ENCODE data around the gene ELK1. TPM values are rescaled to one million over a fixed set of nuclear protein-coding genes. Genes with fewer than 3 reads are reported as not detected.

Gene ELK1
- total RNA-seq, 4 donors from 2014 or later, result 11.6 to 27.5 (median 18.6) TPM

DNA sequence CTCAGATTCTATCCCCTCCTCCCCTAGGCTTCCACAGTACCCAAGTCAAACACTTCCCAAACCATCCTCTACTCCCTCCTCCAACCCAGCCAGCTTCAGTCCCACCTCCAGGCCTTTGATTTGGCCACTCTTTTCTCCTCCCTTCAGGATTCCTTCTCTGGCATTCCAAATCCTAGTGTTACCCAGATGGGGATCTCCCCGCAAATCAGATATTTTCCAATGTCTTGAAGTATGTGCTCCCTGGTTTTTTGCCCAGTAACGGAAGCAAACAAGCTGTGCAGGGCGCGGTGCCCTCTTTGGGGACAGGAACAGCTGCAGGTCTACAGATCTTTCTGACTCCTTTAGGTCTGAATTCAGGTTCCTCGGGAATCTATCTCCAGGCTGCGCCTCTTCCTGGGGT is 28.5 kb downstream of the ELK1 start:
- H3K9me3 ChIP-seq, result no peaks in the 10 kb centered on the region
- H3K4me3 ChIP-seq, result no peak overlapping the region
- DNase-seq, result no peak
- 85% methylated on average over 6 of the region's 6 CpGs; no CpG with 5 or more reads in 1 of the 2 donors for WGBS, 2 donors (ENCODE audit: low coverage in 1 of 2)
- H3K36me3 ChIP-seq, result no peaks in the 10 kb centered on the region
- peaks cover 0 to 4% (median 2%) of the 10 kb centered on the region in 4 donors for H3K4me1 ChIP-seq
- in situ Hi-C loops (cut with MboI; ENCODE audit: low pct_ligation_motif_present in 1 of 4, low pct_unique_long_range_greater_than_20kb in 1 of 4, low sequenced_read_pairs in 3 of 4), result no loop called here
- peaks cover 5% of the 10 kb centered on the region for H3K27me3 ChIP-seq
- no peak overlapping the region for H3K27ac ChIP-seq
- intact Hi-C loops (cut with DNase I; ENCODE audit: low total_unique reads), result no loop called here
- TF ChIP-seq, protein P1, sequence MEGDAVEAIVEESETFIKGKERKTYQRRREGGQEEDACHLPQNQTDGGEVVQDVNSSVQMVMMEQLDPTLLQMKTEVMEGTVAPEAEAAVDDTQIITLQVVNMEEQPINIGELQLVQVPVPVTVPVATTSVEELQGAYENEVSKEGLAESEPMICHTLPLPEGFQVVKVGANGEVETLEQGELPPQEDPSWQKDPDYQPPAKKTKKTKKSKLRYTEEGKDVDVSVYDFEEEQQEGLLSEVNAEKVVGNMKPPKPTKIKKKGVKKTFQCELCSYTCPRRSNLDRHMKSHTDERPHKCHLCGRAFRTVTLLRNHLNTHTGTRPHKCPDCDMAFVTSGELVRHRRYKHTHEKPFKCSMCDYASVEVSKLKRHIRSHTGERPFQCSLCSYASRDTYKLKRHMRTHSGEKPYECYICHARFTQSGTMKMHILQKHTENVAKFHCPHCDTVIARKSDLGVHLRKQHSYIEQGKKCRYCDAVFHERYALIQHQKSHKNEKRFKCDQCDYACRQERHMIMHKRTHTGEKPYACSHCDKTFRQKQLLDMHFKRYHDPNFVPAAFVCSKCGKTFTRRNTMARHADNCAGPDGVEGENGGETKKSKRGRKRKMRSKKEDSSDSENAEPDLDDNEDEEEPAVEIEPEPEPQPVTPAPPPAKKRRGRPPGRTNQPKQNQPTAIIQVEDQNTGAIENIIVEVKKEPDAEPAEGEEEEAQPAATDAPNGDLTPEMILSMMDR (IDR thresholded peaks at IDR 0.05), result no peak
- no peak for TF ChIP-seq EP300 (IDR thresholded peaks at IDR 0.05; ENCODE audit: low read depth)
- no peak for TF ChIP-seq POLR2A (IDR thresholded peaks at IDR 0.05)
- no peak for TF ChIP-seq POLR2AphosphoS5 (IDR thresholded peaks at IDR 0.05)

GRCh38 chrX:47620303-47620685 is 30.1 kb downstream of the ELK1 start:
- no peak overlapping the region for H3K4me3 ChIP-seq
- peaks cover 5% of the 10 kb centered on the region for H3K27me3 ChIP-seq
- in situ Hi-C loops (cut with MboI; ENCODE audit: low pct_ligation_motif_present in 1 of 4, low pct_unique_long_range_greater_than_20kb in 1 of 4, low sequenced_read_pairs in 3 of 4), result no loop called here

DNA sequence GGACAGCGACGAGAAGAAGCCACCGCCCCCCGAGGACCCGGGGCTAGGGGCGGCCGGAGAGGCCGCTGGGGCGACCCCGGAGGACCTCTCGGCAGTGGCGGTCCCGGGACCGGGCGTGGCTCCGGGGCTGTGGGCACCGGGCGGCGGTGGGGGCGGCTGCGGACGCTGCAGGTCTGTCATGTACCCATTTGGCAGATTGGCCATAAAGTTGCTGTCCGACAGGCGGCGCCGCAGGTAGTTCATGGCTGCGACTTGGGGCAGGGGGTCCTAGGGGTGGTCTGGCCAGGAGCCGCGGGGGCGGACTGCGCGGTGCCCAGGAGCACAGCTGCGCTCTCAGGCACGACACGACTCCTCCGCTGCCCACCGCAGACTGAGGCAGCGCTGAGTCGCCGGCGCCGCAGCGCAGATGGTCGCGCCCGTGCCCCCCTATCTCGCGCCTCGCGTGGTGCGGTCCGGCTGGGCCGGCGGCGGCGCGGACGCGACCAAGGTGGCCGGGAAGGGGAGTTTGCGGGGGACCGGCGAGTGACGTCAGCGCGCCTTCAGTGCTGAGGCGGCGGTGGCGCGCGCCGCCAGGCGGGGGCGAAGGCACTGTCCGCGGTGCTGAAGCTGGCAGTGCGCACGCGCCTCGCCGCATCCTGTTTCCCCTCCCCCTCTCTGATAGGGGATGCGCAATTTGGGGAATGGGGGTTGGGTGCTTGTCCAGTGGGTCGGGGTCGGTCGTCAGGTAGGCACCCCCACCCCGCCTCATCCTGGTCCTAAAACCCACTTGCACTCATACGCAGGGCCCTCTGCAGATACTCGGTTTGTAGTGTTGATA is 30.7 kb downstream of the ELK1 start, which contains the start of gene SYN1:
SYN1 (minus strand) TSS at position 372 of the 817 bp plus-strand sequence; CDS start at position 243, 129 bp downstream.
- DNase-seq, result peak; percentile 74
- H3K4me3 ChIP-seq, result peak within 1 kb of the TSS in 2 of 4 donors; percentile 6 to 43
- intact Hi-C loops (cut with DNase I; ENCODE audit: low total_unique reads) (no loop called here), in situ Hi-C loops (cut with MboI; ENCODE audit: low pct_ligation_motif_present in 1 of 4, low pct_unique_long_range_greater_than_20kb in 1 of 4, low sequenced_read_pairs in 3 of 4) (no loop called here)
- H3K9me3 ChIP-seq, result no peaks in the 10 kb centered on the region
- H3K4me1 ChIP-seq, result peaks cover 0 to 4% (median 2%) of the 10 kb centered on the region in 4 donors
- TF ChIP-seq POLR2A (IDR thresholded peaks at IDR 0.05), result no peak
- TF ChIP-seq POLR2AphosphoS5 (IDR thresholded peaks at IDR 0.05), result no peak
- TF ChIP-seq, protein P1 (IDR thresholded peaks at IDR 0.05), result peak in 2 of 5 experiments; percentile 8 to 23
- H3K36me3 ChIP-seq, result no peaks in the 10 kb centered on the region
- 64% methylated on average over 71 of the region's 88 CpGs; no CpG with 5 or more reads in 1 of the 2 donors for WGBS, 2 donors (ENCODE audit: low coverage in 1 of 2)
- no peak within 1 kb of the TSS for H3K27ac ChIP-seq
- peaks cover 5% of the 10 kb centered on the region for H3K27me3 ChIP-seq

More at GRCh38 chrX:47620303-47620685, 30.1 kb downstream of the ELK1 start:
- Histone ChIP-seq H3K4me1 (peaks cover 0 to 4% (median 2%) of the 10 kb centered on the region in 4 donors), H3K36me3 (no peaks in the 10 kb centered on the region), H3K9me3 (no peaks in the 10 kb centered on the region), H3K27ac (no peak overlapping the region)
- DNase-seq, result no peak
- TF ChIP-seq, protein P1 (IDR thresholded peaks at IDR 0.05), result no peak
- TF ChIP-seq POLR2A (IDR thresholded peaks at IDR 0.05) (no peak), EP300 (IDR thresholded peaks at IDR 0.05; ENCODE audit: low read depth) (no peak), POLR2AphosphoS5 (IDR thresholded peaks at IDR 0.05) (no peak)
- WGBS, 2 donors (ENCODE audit: low coverage in 1 of 2), result 60 to 70% methylated on average over 2 to 9 of the region's 9 CpGs
- intact Hi-C loops (cut with DNase I; ENCODE audit: low total_unique reads), result no loop called here

DNA sequence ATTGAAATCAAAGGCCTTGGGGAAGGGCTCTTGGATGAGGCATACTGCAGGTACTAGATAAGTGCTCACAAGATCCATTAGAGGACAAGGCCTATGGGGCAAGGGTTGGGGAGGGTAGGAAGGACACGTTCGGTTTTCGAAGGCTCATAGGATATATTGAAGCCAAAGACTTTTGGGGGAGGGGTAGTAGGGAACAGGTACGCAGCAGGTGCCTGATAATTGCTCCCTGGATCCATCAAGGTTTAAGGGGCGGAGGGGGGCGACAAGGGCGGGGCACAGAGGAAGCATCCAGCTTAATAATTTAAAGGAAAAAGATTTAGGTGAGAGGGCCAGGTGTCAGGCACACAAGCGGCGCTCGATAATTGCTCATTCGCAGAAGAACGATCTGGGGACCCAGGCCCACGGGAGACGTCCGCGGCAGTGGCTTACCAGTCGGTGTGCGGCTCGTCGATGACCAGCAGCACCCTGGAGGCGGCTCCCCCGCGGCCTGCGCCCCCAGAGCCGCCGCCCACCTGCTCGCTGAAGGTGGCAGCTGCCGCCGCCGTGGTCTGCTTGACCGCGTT is 31.4 kb downstream of the ELK1 start:
- 69 to 80% methylated on average over 2 to 32 of the region's 32 CpGs for WGBS, 2 donors (ENCODE audit: low coverage in 1 of 2)
- intact Hi-C loops (cut with DNase I; ENCODE audit: low total_unique reads), result no loop called here
- H3K27me3 ChIP-seq, result peaks cover 5% of the 10 kb centered on the region
- peaks cover 0 to 4% (median 2%) of the 10 kb centered on the region in 4 donors for H3K4me1 ChIP-seq
- in situ Hi-C loops (cut with MboI; ENCODE audit: low pct_ligation_motif_present in 1 of 4, low pct_unique_long_range_greater_than_20kb in 1 of 4, low sequenced_read_pairs in 3 of 4), result no loop called here
- no peak overlapping the region for H3K27ac ChIP-seq
- H3K4me3 ChIP-seq, result peak overlapping the region in 1 of 4 donors; percentile 43
- no peak for DNase-seq
- TF ChIP-seq POLR2AphosphoS5 (IDR thresholded peaks at IDR 0.05), result no peak
- TF ChIP-seq EP300 (IDR thresholded peaks at IDR 0.05; ENCODE audit: low read depth), result no peak
- TF ChIP-seq, protein P1 (IDR thresholded peaks at IDR 0.05), result no peak
- no peak for TF ChIP-seq POLR2A (IDR thresholded peaks at IDR 0.05)
- H3K9me3 ChIP-seq, result no peaks in the 10 kb centered on the region
- no peaks in the 10 kb centered on the region for H3K36me3 ChIP-seq
